GM19351 (cell line): ENCODE measurements around the gene ANKS1B.
A peak's percentile ranks its signal among the peaks of the same experiment; 100 is the strongest.
"Not testable (repeated sequence)": the region's sequence is repeated elsewhere in the genome, so short reads cannot be mapped to it uniquely, and the experiment has no call there.

ENCODE experiments used
- ATAC-seq: cut with Tn5 transposase; IDR thresholded peaks from one replicate; pipeline ENCODE4 v1.9.1; 2021; ENCODE audit warnings: mild to moderate bottlenecking, moderate library complexity; ENCODE audit not compliant: unreplicated experiment

The ANKS1B gene

GRCh38 chr12:98985156-98985555 lies 999.6 kb downstream of the ANKS1B start:
- no peak for ATAC-seq

- peak; percentile 45 for ATAC-seq
Measured at GRCh38 chr12:98983647-98984046, 1001.1 kb downstream of the ANKS1B start.

GRCh38 chr12:98980508-98980907 lies 1004.2 kb downstream of the ANKS1B start:
- ATAC-seq = no peak

GRCh38 chr12:98977186-98977585 lies 1007.5 kb downstream of the ANKS1B start:
- no peak for ATAC-seq

- no peak for ATAC-seq
Measured at GRCh38 chr12:98974767-98975381, 1009.9 kb downstream of the ANKS1B start.

GRCh38 chr12:98973395-98973794 lies 1011.3 kb downstream of the ANKS1B start:
- no peak for ATAC-seq

GRCh38 chr12:98970950-98971349 lies 1013.8 kb downstream of the ANKS1B start:
- ATAC-seq = no peak

GRCh38 chr12:98970210-98970609 lies 1014.5 kb downstream of the ANKS1B start:
- ATAC-seq = no peak

GRCh38 chr12:98968896-98969295 lies 1015.8 kb downstream of the ANKS1B start:
- ATAC-seq = no peak

- ATAC-seq = not testable (repeated sequence)
Measured at GRCh38 chr12:98957135-98957534, 1027.6 kb downstream of the ANKS1B start.

GRCh38 chr12:98955284-98955683 lies 1029.5 kb downstream of the ANKS1B start:
- ATAC-seq = peak; percentile 98

- no peak for ATAC-seq
Measured at GRCh38 chr12:98954506-98954905, 1030.2 kb downstream of the ANKS1B start.

GRCh38 chr12:98951406-98951805 lies 1033.3 kb downstream of the ANKS1B start:
- ATAC-seq = no peak

- ATAC-seq = no peak
Measured at GRCh38 chr12:98948343-98948949, 1036.3 kb downstream of the ANKS1B start.

- no peak for ATAC-seq
Measured at GRCh38 chr12:98945864-98946263, 1038.9 kb downstream of the ANKS1B start.

GRCh38 chr12:98939926-98940325 lies 1044.8 kb downstream of the ANKS1B start:
- ATAC-seq = no peak

- ATAC-seq = peak; percentile 66
Measured at GRCh38 chr12:98939350-98939749, 1045.4 kb downstream of the ANKS1B start.

GRCh38 chr12:98935847-98936246 lies 1048.9 kb downstream of the ANKS1B start:
- no peak for ATAC-seq

- ATAC-seq = no peak
Measured at GRCh38 chr12:98922871-98923270, 1061.9 kb downstream of the ANKS1B start.

GRCh38 chr12:98918176-98918863 lies 1066.4 kb downstream of the ANKS1B start:
- no peak for ATAC-seq

GRCh38 chr12:98916106-98916505 lies 1068.6 kb downstream of the ANKS1B start:
- no peak for ATAC-seq

GRCh38 chr12:98912401-98912974 lies 1072.2 kb downstream of the ANKS1B start:
- ATAC-seq = no peak
